Measurements from ENCODE around the gene EXOC4. TPM values are rescaled to one million over a fixed set of nuclear protein-coding genes. Genes with fewer than 3 reads are reported as not detected.

The EXOC4 gene
- total RNA-seq, 1 experiment from 2014 or later, result 66.2 TPM

DNA sequence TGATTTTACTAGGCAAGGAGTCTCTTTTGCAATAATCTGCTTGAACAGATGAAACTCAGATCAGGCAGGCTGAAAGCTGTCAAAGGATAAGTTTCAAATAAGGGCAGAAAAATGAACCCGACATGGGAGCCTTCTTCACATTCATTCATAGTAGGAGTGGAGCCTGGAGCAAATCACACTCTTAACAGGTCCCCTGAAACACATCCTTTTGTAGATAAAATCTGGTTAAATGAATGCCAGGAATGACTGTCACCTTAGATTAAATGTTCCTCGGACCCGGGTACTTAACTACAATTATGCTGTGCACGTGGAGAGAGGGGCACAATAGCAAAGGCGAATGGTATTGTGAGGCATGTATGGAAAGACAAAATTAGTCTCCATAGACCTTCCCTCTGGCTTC is 529.6 kb downstream of the EXOC4 start:
- H3K4me1 Mint-ChIP-seq (ENCODE audit: low read depth, unreplicated experiment), result no peaks in the 10 kb centered on the region
- no peak for DNase-seq
- H3K27ac Mint-ChIP-seq (ENCODE audit: unreplicated experiment), result no peak overlapping the region
- intact Hi-C loops (cut with micrococcal nuclease; ENCODE audit: unreplicated experiment), result no loop called here
- peaks cover 9% of the 10 kb centered on the region for H3K9me3 Mint-ChIP-seq (ENCODE audit: unreplicated experiment)
- peaks cover 6% of the 10 kb centered on the region for H3K36me3 Mint-ChIP-seq (ENCODE audit: insufficient read depth, unreplicated experiment)
- H3K27me3 Mint-ChIP-seq (ENCODE audit: insufficient read depth, unreplicated experiment), result no peaks in the 10 kb centered on the region
- no peak overlapping the region for H3K4me3 Mint-ChIP-seq (ENCODE audit: unreplicated experiment)
- TF ChIP-seq, protein P1, sequence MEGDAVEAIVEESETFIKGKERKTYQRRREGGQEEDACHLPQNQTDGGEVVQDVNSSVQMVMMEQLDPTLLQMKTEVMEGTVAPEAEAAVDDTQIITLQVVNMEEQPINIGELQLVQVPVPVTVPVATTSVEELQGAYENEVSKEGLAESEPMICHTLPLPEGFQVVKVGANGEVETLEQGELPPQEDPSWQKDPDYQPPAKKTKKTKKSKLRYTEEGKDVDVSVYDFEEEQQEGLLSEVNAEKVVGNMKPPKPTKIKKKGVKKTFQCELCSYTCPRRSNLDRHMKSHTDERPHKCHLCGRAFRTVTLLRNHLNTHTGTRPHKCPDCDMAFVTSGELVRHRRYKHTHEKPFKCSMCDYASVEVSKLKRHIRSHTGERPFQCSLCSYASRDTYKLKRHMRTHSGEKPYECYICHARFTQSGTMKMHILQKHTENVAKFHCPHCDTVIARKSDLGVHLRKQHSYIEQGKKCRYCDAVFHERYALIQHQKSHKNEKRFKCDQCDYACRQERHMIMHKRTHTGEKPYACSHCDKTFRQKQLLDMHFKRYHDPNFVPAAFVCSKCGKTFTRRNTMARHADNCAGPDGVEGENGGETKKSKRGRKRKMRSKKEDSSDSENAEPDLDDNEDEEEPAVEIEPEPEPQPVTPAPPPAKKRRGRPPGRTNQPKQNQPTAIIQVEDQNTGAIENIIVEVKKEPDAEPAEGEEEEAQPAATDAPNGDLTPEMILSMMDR (IDR thresholded peaks at IDR 0.05; ENCODE audit: insufficient read depth in 1 of 2, low read depth in 1 of 2, low read length in 1 of 2, severe bottlenecking in 1 of 2, unreplicated experiment in 1 of 2), result no peak
- H3K27me3 ChIP-seq (replicated peaks; ENCODE audit: control insufficient read depth, insufficient read depth, low read length), result no peaks in the 10 kb centered on the region
- no TSS peak for BruUV-seq (replicated peaks)
- no peak overlapping the region for H3K4me3 ChIP-seq (ENCODE audit: low read depth, low read length)
- H3K36me3 ChIP-seq (ENCODE audit: control insufficient read depth, insufficient read depth, low read length), result no peaks in the 10 kb centered on the region
- ChIA-PET POLR2A (no interaction called here), CTCF (no interaction called here)
- no peaks in the 10 kb centered on the region for H3K4me1 ChIP-seq
- H3K9me3 ChIP-seq, result no peaks in the 10 kb centered on the region

DNA sequence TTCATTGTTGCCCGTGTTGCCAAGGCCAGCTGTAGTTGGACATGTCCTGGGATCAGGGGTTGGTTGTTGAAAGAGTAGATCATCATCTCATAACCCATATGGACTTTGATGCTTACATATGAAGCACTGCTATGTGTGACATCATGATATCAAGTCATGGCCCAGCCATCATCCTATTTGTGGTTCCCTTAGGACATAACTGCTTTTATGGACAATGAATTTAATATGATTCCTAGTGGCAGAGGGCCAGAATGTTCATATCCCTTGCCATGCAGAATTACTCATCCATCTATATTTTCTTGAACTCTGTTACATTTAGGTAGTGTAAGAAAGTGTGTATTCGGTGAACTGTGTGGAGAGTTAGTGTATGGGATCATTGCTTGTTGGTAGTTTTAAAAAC is 530.4 kb downstream of the EXOC4 start:
- TF ChIP-seq, protein P1 (IDR thresholded peaks at IDR 0.05; ENCODE audit: insufficient read depth in 1 of 2, low read depth in 1 of 2, low read length in 1 of 2, severe bottlenecking in 1 of 2, unreplicated experiment in 1 of 2), result no peak
- intact Hi-C loops (cut with micrococcal nuclease; ENCODE audit: unreplicated experiment), result no loop called here
- Histone ChIP-seq H3K4me3 (ENCODE audit: low read depth, low read length) (no peak overlapping the region), H3K36me3 (ENCODE audit: control insufficient read depth, insufficient read depth, low read length) (no peaks in the 10 kb centered on the region), H3K9me3 (no peaks in the 10 kb centered on the region), H3K4me1 (no peaks in the 10 kb centered on the region), H3K27me3 (replicated peaks; ENCODE audit: control insufficient read depth, insufficient read depth, low read length) (no peaks in the 10 kb centered on the region)
- Mint-ChIP-seq H3K36me3 (ENCODE audit: insufficient read depth, unreplicated experiment) (peaks cover 6% of the 10 kb centered on the region), H3K4me3 (ENCODE audit: unreplicated experiment) (no peak overlapping the region), H3K27ac (ENCODE audit: unreplicated experiment) (no peak overlapping the region), H3K9me3 (ENCODE audit: unreplicated experiment) (peaks cover 9% of the 10 kb centered on the region), H3K27me3 (ENCODE audit: insufficient read depth, unreplicated experiment) (no peaks in the 10 kb centered on the region), H3K4me1 (ENCODE audit: low read depth, unreplicated experiment) (no peaks in the 10 kb centered on the region)
- ChIA-PET CTCF (no interaction called here), POLR2A (no interaction called here)
- no TSS peak for BruUV-seq (replicated peaks)
- no peak for DNase-seq

DNA sequence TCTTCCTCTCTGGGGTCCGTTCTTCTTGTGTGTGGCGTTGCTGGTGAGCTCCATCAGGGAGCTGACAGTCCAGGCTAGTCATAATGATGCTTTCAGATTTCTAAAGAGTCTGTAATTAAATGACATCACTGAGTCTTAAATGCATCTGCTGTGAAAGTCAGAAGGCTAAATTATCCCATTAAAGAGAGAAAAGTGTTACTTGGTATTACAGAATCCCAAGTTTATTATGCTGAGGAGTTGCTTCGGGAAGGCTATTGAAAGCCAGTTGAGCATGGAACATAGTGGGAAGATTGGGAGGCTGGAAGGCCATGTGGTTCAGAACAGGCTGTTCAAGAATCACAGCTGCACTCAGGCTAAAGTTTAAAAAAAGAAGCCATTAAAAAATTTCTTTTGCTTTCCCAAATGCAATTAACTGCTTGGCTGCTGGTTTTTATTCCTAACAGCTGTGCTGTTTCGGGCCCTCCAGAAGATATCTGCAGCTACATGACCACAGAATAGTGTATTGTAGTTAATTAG is 531.7 kb downstream of the EXOC4 start:
- no peaks in the 10 kb centered on the region for H3K36me3 ChIP-seq (ENCODE audit: control insufficient read depth, insufficient read depth, low read length)
- intact Hi-C loops (cut with micrococcal nuclease; ENCODE audit: unreplicated experiment), result no loop called here
- no TSS peak for BruUV-seq (replicated peaks)
- H3K9me3 Mint-ChIP-seq (ENCODE audit: unreplicated experiment), result peaks cover 7% of the 10 kb centered on the region
- no peaks in the 10 kb centered on the region for H3K4me1 Mint-ChIP-seq (ENCODE audit: low read depth, unreplicated experiment)
- H3K27ac Mint-ChIP-seq (ENCODE audit: unreplicated experiment), result no peak overlapping the region
- H3K4me1 ChIP-seq, result no peaks in the 10 kb centered on the region
- no peaks in the 10 kb centered on the region for H3K27me3 Mint-ChIP-seq (ENCODE audit: insufficient read depth, unreplicated experiment)
- no peak for DNase-seq
- TF ChIP-seq, protein P1 (IDR thresholded peaks at IDR 0.05; ENCODE audit: insufficient read depth in 1 of 2, low read depth in 1 of 2, low read length in 1 of 2, severe bottlenecking in 1 of 2, unreplicated experiment in 1 of 2), result no peak
- peaks cover 4% of the 10 kb centered on the region for H3K36me3 Mint-ChIP-seq (ENCODE audit: insufficient read depth, unreplicated experiment)
- H3K4me3 Mint-ChIP-seq (ENCODE audit: unreplicated experiment), result no peak overlapping the region
- ChIA-PET CTCF (no interaction called here), POLR2A (no interaction called here)
- no peaks in the 10 kb centered on the region for H3K9me3 ChIP-seq
- H3K4me3 ChIP-seq (ENCODE audit: low read depth, low read length), result no peak overlapping the region
- no peaks in the 10 kb centered on the region for H3K27me3 ChIP-seq (replicated peaks; ENCODE audit: control insufficient read depth, insufficient read depth, low read length)
